ENCODE data around the gene EFNB2. TPM values are rescaled to one million over a fixed set of nuclear protein-coding genes. Genes with fewer than 3 reads are reported as not detected.

Gene EFNB2
- total RNA-seq, 1 donor from 2014 or later, result 25.6 TPM

DNA sequence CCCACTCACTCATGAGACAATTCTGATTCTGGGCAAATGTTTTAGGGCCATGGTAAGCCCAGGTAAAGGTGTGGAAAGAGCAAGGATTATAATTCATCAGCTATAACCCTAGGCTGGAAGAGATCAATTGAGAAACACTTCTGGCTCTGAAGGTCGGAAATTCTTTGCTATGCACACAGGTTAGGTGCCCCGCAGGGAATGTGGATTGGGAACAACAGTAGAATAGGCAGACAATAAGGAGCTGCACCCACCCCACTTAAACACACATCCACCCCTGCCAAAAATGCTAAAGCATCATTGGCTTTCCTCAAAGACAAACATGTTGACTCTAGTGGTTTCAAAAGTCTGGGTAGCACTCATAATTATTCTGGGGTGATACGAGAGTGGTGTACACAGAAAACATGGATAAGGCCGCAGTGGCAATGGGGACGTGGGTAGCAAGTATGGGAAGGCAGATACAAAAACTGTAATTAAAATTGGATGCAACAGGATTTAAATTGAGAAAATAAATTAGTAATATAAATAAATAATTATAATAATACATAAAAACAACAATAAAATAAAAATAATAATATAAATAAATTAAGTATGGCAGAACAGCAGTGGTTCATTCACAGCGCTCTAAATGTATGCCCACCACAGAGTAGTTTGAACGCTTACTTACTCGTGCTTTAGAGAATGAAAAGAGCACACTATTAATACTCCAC, 8.6 kb downstream of the EFNB2 start:
- TF ChIP-seq, protein P1, sequence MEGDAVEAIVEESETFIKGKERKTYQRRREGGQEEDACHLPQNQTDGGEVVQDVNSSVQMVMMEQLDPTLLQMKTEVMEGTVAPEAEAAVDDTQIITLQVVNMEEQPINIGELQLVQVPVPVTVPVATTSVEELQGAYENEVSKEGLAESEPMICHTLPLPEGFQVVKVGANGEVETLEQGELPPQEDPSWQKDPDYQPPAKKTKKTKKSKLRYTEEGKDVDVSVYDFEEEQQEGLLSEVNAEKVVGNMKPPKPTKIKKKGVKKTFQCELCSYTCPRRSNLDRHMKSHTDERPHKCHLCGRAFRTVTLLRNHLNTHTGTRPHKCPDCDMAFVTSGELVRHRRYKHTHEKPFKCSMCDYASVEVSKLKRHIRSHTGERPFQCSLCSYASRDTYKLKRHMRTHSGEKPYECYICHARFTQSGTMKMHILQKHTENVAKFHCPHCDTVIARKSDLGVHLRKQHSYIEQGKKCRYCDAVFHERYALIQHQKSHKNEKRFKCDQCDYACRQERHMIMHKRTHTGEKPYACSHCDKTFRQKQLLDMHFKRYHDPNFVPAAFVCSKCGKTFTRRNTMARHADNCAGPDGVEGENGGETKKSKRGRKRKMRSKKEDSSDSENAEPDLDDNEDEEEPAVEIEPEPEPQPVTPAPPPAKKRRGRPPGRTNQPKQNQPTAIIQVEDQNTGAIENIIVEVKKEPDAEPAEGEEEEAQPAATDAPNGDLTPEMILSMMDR (conservative IDR thresholded peaks at IDR 0.05; ENCODE audit: low read depth, low read length), result no peak
- no peak overlapping the region for H3K4me3 ChIP-seq (ENCODE audit: low read depth, low read length)
- DNase-seq (ENCODE audit: low read depth), result no peak

GRCh38 chr13:106525865-106526264, 9.6 kb downstream of the EFNB2 start:
- DNase-seq (ENCODE audit: low read depth), result no peak
- H3K4me3 ChIP-seq (ENCODE audit: low read depth, low read length), result no peak overlapping the region
- TF ChIP-seq, protein P1 (conservative IDR thresholded peaks at IDR 0.05; ENCODE audit: low read depth, low read length), result no peak

DNA sequence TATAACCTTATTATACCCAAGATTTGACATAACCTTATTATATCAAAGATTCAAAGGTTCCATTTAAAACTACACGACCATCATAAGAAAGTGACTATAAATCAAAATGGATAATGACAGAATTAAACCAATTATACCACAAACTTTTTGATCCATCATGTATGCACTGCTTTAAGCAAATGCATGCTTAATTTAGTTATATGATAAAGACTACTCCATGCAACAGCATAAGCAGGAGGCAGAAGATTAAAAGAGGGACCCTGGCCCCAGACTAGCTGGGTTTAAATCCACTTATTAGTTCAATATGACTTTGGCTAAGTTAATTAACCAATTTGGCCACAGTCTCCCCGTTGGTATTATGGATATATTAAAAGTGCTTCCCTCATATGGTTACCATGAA, 11.4 kb downstream of the EFNB2 start:
- H3K4me3 ChIP-seq (ENCODE audit: low read depth, low read length), result no peak overlapping the region
- DNase-seq (ENCODE audit: low read depth), result no peak
- TF ChIP-seq, protein P1 (conservative IDR thresholded peaks at IDR 0.05; ENCODE audit: low read depth, low read length), result no peak

DNA sequence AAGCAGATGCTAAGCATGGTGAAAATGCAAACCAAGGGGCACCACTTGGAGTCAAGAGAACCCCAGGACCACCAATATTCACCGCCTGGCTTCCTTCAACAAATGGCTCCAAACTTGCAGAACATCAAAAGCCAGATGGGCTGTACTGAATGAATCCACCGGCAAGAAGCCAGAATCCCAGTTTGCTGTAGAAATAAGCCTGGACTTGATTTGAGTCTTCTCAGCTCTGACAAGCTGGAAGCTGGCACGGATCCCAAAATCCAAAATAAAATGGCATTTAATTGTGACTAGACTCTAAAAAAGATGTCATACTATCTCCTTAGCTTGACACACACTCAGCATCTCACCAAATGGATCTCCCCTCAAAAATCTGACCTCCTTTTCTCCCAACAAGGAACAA, 11.9 kb downstream of the EFNB2 start:
- no peak for DNase-seq (ENCODE audit: low read depth)
- TF ChIP-seq, protein P1 (conservative IDR thresholded peaks at IDR 0.05; ENCODE audit: low read depth, low read length), result no peak
- H3K4me3 ChIP-seq (ENCODE audit: low read depth, low read length), result no peak overlapping the region

- H3K4me3 ChIP-seq (ENCODE audit: low read depth, low read length), result no peak overlapping the region
- TF ChIP-seq, protein P1 (conservative IDR thresholded peaks at IDR 0.05; ENCODE audit: low read depth, low read length), result no peak
- no peak for DNase-seq (ENCODE audit: low read depth)
Observed at GRCh38 chr13:106522898-106523525, 12.4 kb downstream of the EFNB2 start.

DNA sequence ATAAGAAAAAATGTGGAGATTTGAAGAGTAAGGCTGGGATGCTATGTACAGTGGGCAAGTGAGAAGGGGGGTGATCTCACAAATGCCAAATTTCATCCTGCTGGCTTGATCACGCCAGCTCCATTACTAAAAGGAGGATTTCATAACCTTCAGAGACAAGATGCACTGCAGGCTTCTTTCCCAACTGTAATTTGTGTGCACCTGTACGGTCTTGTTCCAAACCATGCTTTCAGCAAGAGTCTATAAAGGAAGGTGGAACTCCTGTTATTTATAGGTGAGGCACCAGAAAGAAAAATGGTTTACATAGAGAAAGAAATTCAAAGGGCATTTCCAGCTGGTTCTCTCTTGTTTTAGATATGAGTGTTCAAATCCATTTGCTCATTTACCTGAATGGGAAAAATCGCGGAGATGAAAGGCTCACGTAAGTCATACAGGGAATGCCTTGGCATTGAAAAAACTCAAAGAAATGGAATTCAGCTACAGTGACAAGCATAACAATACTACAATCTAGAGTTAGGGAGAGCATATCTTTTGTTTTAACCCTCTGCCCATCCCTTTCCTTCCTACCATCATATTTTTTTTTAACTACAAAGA, 13.3 kb downstream of the EFNB2 start:
- DNase-seq (ENCODE audit: low read depth), result no peak
- no peak overlapping the region for H3K4me3 ChIP-seq (ENCODE audit: low read depth, low read length)
- TF ChIP-seq, protein P1 (conservative IDR thresholded peaks at IDR 0.05; ENCODE audit: low read depth, low read length), result no peak
